AG04450 (cell line): ENCODE measurements around the gene TMUB1. TPM values are rescaled to one million over a fixed set of nuclear protein-coding genes. Genes with fewer than 3 reads are reported as not detected.

Experiments used
- CTCF ChIA-PET: fragments of 300-600, 350-600 bp; formaldehyde crosslinking; extraction: SDS; loops from one replicate; lab custom pipeline; 2022; ENCODE audit warnings: antibody characterized with exemption, inconsistent platforms; lab: Charles Lee
- POLR2A ChIA-PET: fragments of 350-600 bp; formaldehyde crosslinking; extraction: SDS; loops from one replicate; lab custom pipeline; 2021; ENCODE audit warnings: antibody characterized with exemption, inconsistent platforms; lab: Yijun Ruan, JAX
- DNase-seq: peaks from one replicate; pipeline ENCODE4 v3.0.0-alpha.2; 2011; ENCODE audit warnings: low read depth, low spot score
- H3K27ac ChIP-seq: one replicate; pipeline ENCODE4 v1.5.1; 2012; ENCODE audit warnings: low read depth, low read length, control low read depth
- H3K27me3 ChIP-seq: one replicate; pipeline ENCODE4 v1.6.0; 2012; ENCODE audit warnings: low read length; ENCODE audit not compliant: control insufficient read depth, insufficient read depth
- H3K4me3 ChIP-seq: 2 replicates; pipeline ENCODE4 v1.5.1; 2011; ENCODE audit warnings: mild to moderate bottlenecking, low read depth, low read length, control low read depth
- H3K9me3 ChIP-seq: 2 replicates; pipeline ENCODE4 v1.5.1; 2012; ENCODE audit warnings: low read length; ENCODE audit not compliant: control insufficient read depth, insufficient read depth
- CTCF ChIP-seq: IDR thresholded peaks from 2 replicates; pipeline ENCODE4 v1.5.1; 2011; ENCODE audit warnings: low read depth, low read length, control low read depth, inconsistent platforms
- polyA plus RNA-seq: library from polyadenylated mRNA; depleted of rRNA; stranded (reverse); fragments of >200 nt; gene quantifications from 2 replicates; pipeline ENCODE4 v1.2.3, GENCODE V29; 2011

The TMUB1 gene
- polyA plus RNA-seq, 1 experiment: 9.7 TPM

GRCh38 chr7:151110236-151110940 is 27.1 kb upstream of the TMUB1 start:
- ChIA-PET POLR2A (interaction anchor here (0.6 to 1.5 kb wide), 3 partner anchors 29 to 100 kb away, joined by 3 to 7 read pairs (median 4); partner anchors contain the start of gene FASTK), CTCF (interaction anchor here (0.6 to 7.0 kb wide), 31 partner anchors 8 to 234 kb away, joined by 3 to 86 read pairs (median 5); partner anchors contain the start of genes ABCB8, AGAP3, CDK5 and TMUB1)
- Histone ChIP-seq H3K27ac (no peak overlapping the region), H3K27me3 (no peaks in the 10 kb centered on the region), H3K9me3 (no peaks in the 10 kb centered on the region), H3K4me3 (no peak overlapping the region)
- no peak for TF ChIP-seq CTCF
- no peak for DNase-seq

- POLR2A ChIA-PET: interaction anchor here (1.5 kb wide), 1 partner anchor 28 kb away, joined by 7 read pairs; the partner anchor contains the start of gene FASTK
- CTCF ChIA-PET: interaction anchor here (0.6 to 7.0 kb wide), 10 partner anchors 11 to 146 kb away, joined by 3 to 86 read pairs (median 12); partner anchors contain the start of genes ABCB8 and AGAP3
- DNase-seq: no peak
- Histone ChIP-seq H3K27ac (peak overlapping the region; percentile 11), H3K27me3 (no peaks in the 10 kb centered on the region), H3K4me3 (no peak overlapping the region), H3K9me3 (no peaks in the 10 kb centered on the region)
- TF ChIP-seq CTCF: no peak
Observed at GRCh38 chr7:151109094-151110048, 26.1 kb upstream of the TMUB1 start.

GRCh38 chr7:151107882-151108281 is 24.6 kb upstream of the TMUB1 start:
- Histone ChIP-seq H3K4me3 (no peak overlapping the region), H3K27ac (no peak overlapping the region), H3K27me3 (no peaks in the 10 kb centered on the region), H3K9me3 (no peaks in the 10 kb centered on the region)
- CTCF ChIA-PET: interaction anchor here (0.8 to 7.0 kb wide), 4 partner anchors 19 to 145 kb away, joined by 3 to 86 read pairs (median 4); partner anchors contain the start of gene AGAP3
- POLR2A ChIA-PET: interaction anchor here (0.6 kb wide), 1 partner anchor 55 kb away, joined by 4 read pairs; no protein-coding TSS in a partner anchor
- no peak for DNase-seq
- no peak for TF ChIP-seq CTCF

- Histone ChIP-seq H3K9me3 (no peaks in the 10 kb centered on the region), H3K4me3 (no peak overlapping the region), H3K27ac (peak overlapping the region; percentile 31), H3K27me3 (no peaks in the 10 kb centered on the region)
- TF ChIP-seq CTCF: no peak
- CTCF ChIA-PET: interaction anchor here (1.5 kb wide), 1 partner anchor 19 kb away, joined by 3 read pairs; no protein-coding TSS in a partner anchor
- no peak for DNase-seq
- POLR2A ChIA-PET: interaction anchor here (0.7 kb wide), 2 partner anchors 10 to 16 kb away, joined by 4 to 8 read pairs; no protein-coding TSS in a partner anchor
Observed at GRCh38 chr7:151104411-151105235, 21.3 kb upstream of the TMUB1 start.
